Thoracic aorta (tissue), 2 donors: ENCODE measurements around the gene PGC. TPM values are rescaled to one million over a fixed set of nuclear protein-coding genes. Genes with fewer than 3 reads are reported as not detected.

Experiments used
- ATAC-seq: fragments of 150-250 bp; one replicate; pipeline ENCODE4 v1.8.0; 2017; ENCODE audit warnings: low read depth; ENCODE audit not compliant: insufficient number of reproducible peaks, low FRiP score
- DNase-seq: peaks from one replicate; pipeline ENCODE4 v3.0.0-alpha.2; 2020; ENCODE audit warnings: low spot score
- H3K27ac ChIP-seq, 2 donors: fragments of 200-600 bp; sonication (generic); 1 replicate in 1 of 2; 2 replicates in 1 of 2; pipeline ENCODE4 v1.5.1; 2016; ENCODE audit warnings: mild to moderate bottlenecking in 2 of 2, moderate library complexity in 2 of 2
- H3K27me3 ChIP-seq: fragments of 200-600 bp; sonication (generic); replicated peaks from 2 replicates; pipeline ENCODE4 v1.6.0; 2016; ENCODE audit warnings: mild to moderate bottlenecking; ENCODE audit not compliant: insufficient read depth
- H3K36me3 ChIP-seq: fragments of 200-600 bp; sonication (generic); one replicate; pipeline ENCODE4 v1.5.1; 2016
- H3K4me1 ChIP-seq, 2 donors: fragments of 200-600 bp; sonication (generic); 1 replicate in 1 of 2; 2 replicates in 1 of 2; pipeline versions ENCODE4 v1.5.1 to v1.6.0; 2016; ENCODE audit warnings: low read depth in 2 of 2, mild to moderate bottlenecking in 1 of 2; ENCODE audit not compliant: control insufficient read depth in 1 of 2
- H3K4me3 ChIP-seq: fragments of 200-600 bp; sonication (generic); 2 replicates; pipeline ENCODE4 v1.5.1; 2016; ENCODE audit warnings: mild to moderate bottlenecking
- H3K9me3 ChIP-seq: fragments of 200-600 bp; sonication (generic); 2 replicates; pipeline ENCODE4 v1.5.1; 2016
- total RNA-seq, 2 donors: library from RNA; depleted of rRNA; stranded (reverse); fragments of >200 nt; gene quantifications; one replicate each; pipeline versions ENCODE4 v1.1.0 to v1.2.3, GENCODE V29; 2016
- TF ChIP-seq, protein P1 (sequence below): fragments of 200-600 bp; sonication (generic); IDR thresholded peaks from one replicate; pipeline ENCODE4 v1.5.1; 2019; ENCODE audit warnings: antibody characterized with exemption

PGC gene
- total RNA-seq, 2 donors from 2014 or later, result 53.1 TPM; not detected in 1

DNA sequence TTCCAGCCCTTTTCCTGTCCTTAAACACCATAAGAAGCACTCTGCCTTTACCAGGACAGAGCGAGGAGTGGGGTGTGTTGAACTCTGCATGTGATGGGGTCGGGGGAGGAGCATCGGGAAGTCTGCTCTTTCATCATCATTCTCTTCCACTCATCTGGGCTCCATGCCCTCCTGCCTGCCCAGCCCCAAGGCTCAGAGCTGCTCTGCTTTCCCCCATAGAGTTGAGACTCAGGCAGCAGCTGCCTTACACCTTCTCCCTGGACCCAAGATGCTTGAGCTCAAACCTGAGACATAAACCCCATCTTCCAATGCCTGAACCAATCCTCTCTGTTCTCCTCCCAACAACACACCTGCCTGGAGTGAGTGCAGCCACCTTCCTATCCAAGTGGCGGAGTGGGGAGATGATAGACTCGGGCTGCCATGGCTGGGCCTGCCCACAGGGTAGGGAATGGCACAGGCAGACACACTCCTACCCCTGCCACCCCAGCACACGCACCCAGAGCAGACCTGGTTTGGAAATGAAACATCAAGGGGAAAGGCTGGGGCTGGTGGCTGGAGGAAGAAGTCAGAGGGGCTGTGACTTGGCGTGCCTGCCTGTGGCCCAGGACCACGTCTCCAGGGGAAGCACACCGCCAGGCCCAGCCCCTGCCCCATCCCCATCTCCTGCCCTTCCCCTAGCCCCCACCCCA is 40.2 kb downstream of the PGC start:
- DNase-seq (no peak), ATAC-seq (no peak)
- Histone ChIP-seq H3K9me3 (no peaks in the 10 kb centered on the region), H3K27me3 (no peaks in the 10 kb centered on the region), H3K27ac (peak overlapping the region in 1 of 2 donors; percentile 93), H3K4me3 (peak overlapping the region; percentile 54), H3K4me1 (peaks cover 30 to 49% of the 10 kb centered on the region in 2 donors), H3K36me3 (no peaks in the 10 kb centered on the region)
- TF ChIP-seq, protein P1, sequence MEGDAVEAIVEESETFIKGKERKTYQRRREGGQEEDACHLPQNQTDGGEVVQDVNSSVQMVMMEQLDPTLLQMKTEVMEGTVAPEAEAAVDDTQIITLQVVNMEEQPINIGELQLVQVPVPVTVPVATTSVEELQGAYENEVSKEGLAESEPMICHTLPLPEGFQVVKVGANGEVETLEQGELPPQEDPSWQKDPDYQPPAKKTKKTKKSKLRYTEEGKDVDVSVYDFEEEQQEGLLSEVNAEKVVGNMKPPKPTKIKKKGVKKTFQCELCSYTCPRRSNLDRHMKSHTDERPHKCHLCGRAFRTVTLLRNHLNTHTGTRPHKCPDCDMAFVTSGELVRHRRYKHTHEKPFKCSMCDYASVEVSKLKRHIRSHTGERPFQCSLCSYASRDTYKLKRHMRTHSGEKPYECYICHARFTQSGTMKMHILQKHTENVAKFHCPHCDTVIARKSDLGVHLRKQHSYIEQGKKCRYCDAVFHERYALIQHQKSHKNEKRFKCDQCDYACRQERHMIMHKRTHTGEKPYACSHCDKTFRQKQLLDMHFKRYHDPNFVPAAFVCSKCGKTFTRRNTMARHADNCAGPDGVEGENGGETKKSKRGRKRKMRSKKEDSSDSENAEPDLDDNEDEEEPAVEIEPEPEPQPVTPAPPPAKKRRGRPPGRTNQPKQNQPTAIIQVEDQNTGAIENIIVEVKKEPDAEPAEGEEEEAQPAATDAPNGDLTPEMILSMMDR, result no peak

- ATAC-seq, result peak; percentile 86
- Histone ChIP-seq H3K4me1 (peaks cover 22 to 41% of the 10 kb centered on the region in 2 donors), H3K4me3 (peak overlapping the region; percentile 54)
Observed at GRCh38 chr6:41705996-41706835, 41.0 kb downstream of the PGC start.

GRCh38 chr6:41705311-41705995 is 41.7 kb downstream of the PGC start:
- TF ChIP-seq, protein P1, result no peak
- ATAC-seq (no peak), DNase-seq (no peak)
- Histone ChIP-seq H3K9me3 (no peaks in the 10 kb centered on the region), H3K4me1 (peaks cover 21 to 40% of the 10 kb centered on the region in 2 donors), H3K4me3 (peak overlapping the region; percentile 54), H3K36me3 (no peaks in the 10 kb centered on the region), H3K27ac (peak overlapping the region; percentile 82 to 93), H3K27me3 (no peaks in the 10 kb centered on the region)

More at GRCh38 chr6:41705996-41706835, 41.0 kb downstream of the PGC start:
- H3K9me3 ChIP-seq, result no peaks in the 10 kb centered on the region
- DNase-seq, result peak; percentile 72
- no peaks in the 10 kb centered on the region for H3K36me3 ChIP-seq
- TF ChIP-seq, protein P1, result peak; percentile 80
- peak overlapping the region; percentile 82 to 93 for H3K27ac ChIP-seq
- H3K27me3 ChIP-seq, result no peaks in the 10 kb centered on the region

- Histone ChIP-seq H3K27me3 (no peaks in the 10 kb centered on the region), H3K27ac (peak overlapping the region; percentile 82 to 93), H3K36me3 (no peaks in the 10 kb centered on the region), H3K4me1 (peaks cover 21 to 40% of the 10 kb centered on the region in 2 donors), H3K4me3 (no peak overlapping the region), H3K9me3 (no peaks in the 10 kb centered on the region)
- ATAC-seq (no peak), DNase-seq (no peak)
- TF ChIP-seq, protein P1, result no peak
Observed at GRCh38 chr6:41704656-41705310, 42.4 kb downstream of the PGC start.
